Dendritic cell treated with granulocyte-macrophage colony-stimulating factor and Interleukin-4, amounts not matched to agents 40 ng/mL and 50 ng/mL, for 4 days (primary cell): ENCODE measurements around the gene SOX11.

ENCODE experiments used
- H3K27ac Mint-ChIP-seq: one replicate; pipeline ENCODE4 v1.8.0; 2022; ENCODE audit warnings: mild to moderate bottlenecking, mixed read lengths
- H3K27me3 Mint-ChIP-seq: one replicate; pipeline ENCODE4 v1.8.0; 2022; ENCODE audit warnings: mild to moderate bottlenecking, mixed read lengths
- H3K36me3 Mint-ChIP-seq: one replicate; pipeline ENCODE4 v1.8.0; 2022; ENCODE audit warnings: low read depth, mixed read lengths
- H3K4me1 Mint-ChIP-seq: one replicate; pipeline ENCODE4 v1.8.0; 2022; ENCODE audit warnings: low read depth, mixed read lengths
- H3K4me3 Mint-ChIP-seq: one replicate; pipeline ENCODE4 v1.8.0; 2022; ENCODE audit warnings: mild to moderate bottlenecking, moderate library complexity, mixed read lengths
- H3K9me3 Mint-ChIP-seq: one replicate; pipeline ENCODE4 v1.8.0; 2022; ENCODE audit warnings: mixed read lengths
- intact Hi-C: fragments of 100-400 bp; cut with micrococcal nuclease; formaldehyde crosslinking; loops from one replicate; pipeline ENCODE4 v1.15.0; 2022

The SOX11 gene

DNA sequence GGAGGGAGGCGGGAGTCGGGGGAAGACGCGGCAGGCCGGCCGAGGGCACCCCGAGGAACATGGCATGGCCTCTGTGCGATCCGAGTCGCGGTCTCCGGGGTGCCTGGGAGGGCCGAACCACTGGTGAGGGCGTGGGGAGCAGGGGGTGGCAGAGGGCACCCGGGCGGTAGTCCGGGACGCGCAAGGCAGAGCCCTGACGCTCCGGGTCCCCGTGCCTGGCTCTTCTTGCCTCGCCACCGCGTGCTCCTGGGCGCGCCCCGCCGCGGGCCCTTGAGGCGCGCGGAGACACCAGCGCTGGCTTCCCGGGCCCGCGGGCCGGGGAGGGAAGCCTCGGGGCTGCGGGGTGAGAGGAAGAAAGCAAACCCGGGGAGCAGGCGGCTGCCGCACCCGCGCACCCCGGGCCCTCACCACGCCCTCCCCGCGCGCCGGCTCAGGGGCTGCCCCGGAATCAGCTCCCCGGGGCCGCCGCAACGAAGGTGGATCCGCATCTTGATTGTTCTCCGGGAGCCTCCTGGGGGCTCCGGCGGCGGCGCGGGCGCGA lies 4.3 kb downstream of the SOX11 start:
- H3K27ac Mint-ChIP-seq, result no peak overlapping the region
- no peak overlapping the region for H3K4me3 Mint-ChIP-seq
- no peaks in the 10 kb centered on the region for H3K36me3 Mint-ChIP-seq
- peaks cover 5% of the 10 kb centered on the region for H3K4me1 Mint-ChIP-seq
- no peaks in the 10 kb centered on the region for H3K9me3 Mint-ChIP-seq
- peaks cover 75% of the 10 kb centered on the region for H3K27me3 Mint-ChIP-seq
- intact Hi-C loops, result no loop called here

DNA sequence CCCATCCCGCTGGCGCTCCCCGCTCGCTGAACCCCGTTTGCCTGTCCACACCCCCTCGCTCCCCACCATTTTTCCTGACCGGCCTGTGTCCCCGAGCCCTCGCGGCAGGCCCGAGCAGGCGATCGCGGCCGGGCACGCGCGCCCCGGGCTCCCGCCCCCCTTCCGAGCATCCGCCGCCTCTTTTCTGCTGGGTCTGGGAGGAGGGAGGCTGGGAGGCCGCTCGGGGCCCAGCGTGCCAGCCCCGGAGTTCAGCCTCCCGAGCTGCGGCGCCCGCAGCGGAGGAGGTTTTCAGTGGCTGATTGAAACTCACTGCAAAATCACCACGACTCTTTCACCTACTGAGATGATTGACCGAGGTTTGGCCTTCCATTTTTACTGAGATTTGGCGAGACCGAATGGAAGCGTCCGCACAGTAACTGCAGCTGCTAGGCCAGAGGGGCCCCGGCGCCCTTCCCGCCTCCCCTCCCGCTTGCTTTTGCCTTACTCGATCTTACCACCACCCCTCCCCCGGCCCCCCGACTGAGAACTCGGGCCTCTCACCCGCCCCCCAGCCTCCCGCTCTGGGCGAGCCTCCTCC lies 4.8 kb downstream of the SOX11 start:
- no peaks in the 10 kb centered on the region for H3K36me3 Mint-ChIP-seq
- peaks cover 5% of the 10 kb centered on the region for H3K4me1 Mint-ChIP-seq
- H3K9me3 Mint-ChIP-seq, result no peaks in the 10 kb centered on the region
- peaks cover 73% of the 10 kb centered on the region for H3K27me3 Mint-ChIP-seq
- H3K4me3 Mint-ChIP-seq, result no peak overlapping the region
- intact Hi-C loops, result no loop called here
- no peak overlapping the region for H3K27ac Mint-ChIP-seq

DNA sequence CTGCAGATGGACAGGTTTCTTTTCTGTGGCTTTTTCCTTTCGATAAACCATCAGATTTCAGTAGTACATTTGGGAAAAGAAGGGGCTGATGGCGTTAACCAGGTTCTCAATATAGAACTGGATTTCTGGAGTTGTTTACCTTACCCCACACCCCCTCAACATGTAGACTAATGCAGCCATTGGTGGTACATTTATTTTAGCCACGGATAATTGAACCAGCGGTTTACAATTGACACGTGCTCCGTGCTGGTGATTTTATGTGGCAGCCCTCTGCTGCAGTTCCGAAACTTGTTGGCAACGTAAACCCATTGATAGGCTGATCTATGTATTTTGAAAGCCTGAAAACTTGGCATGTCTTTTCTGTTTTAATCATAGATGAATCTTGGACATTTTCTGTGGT lies 5.4 kb downstream of the SOX11 start:
- no peaks in the 10 kb centered on the region for H3K36me3 Mint-ChIP-seq
- intact Hi-C loops, result no loop called here
- H3K4me1 Mint-ChIP-seq, result peaks cover 5% of the 10 kb centered on the region
- no peaks in the 10 kb centered on the region for H3K9me3 Mint-ChIP-seq
- H3K27me3 Mint-ChIP-seq, result peaks cover 70% of the 10 kb centered on the region
- H3K4me3 Mint-ChIP-seq, result no peak overlapping the region
- no peak overlapping the region for H3K27ac Mint-ChIP-seq

DNA sequence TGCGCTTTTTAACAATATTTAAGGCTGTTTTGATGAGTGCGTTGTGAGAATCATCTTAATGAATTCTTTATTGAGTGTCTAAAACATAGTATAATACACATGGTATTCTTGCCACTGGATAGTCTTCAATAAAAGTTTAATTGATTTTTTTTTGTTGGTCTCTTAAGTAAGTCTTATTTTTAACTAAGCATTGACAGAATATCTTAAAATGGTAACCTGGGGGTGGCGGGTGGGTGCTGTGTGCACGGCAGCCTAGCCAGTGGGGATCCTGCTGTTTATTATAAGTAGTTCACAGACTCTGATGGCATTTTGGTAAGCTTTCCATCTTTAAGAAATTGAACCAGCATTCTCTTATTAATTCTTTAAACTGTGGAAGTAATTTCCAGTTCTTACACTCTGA lies 6.0 kb downstream of the SOX11 start:
- Mint-ChIP-seq H3K4me1 (peaks cover 5% of the 10 kb centered on the region), H3K9me3 (no peaks in the 10 kb centered on the region), H3K27me3 (peaks cover 67% of the 10 kb centered on the region), H3K36me3 (no peaks in the 10 kb centered on the region), H3K27ac (no peak overlapping the region), H3K4me3 (no peak overlapping the region)
- intact Hi-C loops, result no loop called here

DNA sequence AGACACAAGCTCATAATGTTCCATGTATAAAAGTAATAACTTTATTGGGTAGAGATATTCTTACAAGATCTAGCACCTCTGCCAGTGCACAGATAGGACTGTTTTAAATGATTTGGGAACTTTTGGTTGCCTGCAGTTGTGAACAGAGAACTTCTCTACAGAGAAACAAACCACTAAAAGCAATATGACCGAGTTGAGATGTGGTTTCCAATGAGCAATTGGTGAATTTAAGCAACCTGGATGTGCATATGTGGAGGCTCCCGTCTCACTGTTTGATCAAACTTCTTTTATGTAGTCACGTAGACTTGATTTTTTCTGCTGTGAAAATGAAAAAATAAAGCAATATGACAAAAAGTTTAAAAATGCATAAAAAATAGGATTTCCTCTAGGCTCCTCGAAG lies 7.8 kb downstream of the SOX11 start:
- Mint-ChIP-seq H3K27me3 (peaks cover 51% of the 10 kb centered on the region), H3K4me1 (peaks cover 5% of the 10 kb centered on the region), H3K27ac (no peak overlapping the region), H3K4me3 (no peak overlapping the region), H3K36me3 (no peaks in the 10 kb centered on the region), H3K9me3 (no peaks in the 10 kb centered on the region)
- intact Hi-C loops, result no loop called here

DNA sequence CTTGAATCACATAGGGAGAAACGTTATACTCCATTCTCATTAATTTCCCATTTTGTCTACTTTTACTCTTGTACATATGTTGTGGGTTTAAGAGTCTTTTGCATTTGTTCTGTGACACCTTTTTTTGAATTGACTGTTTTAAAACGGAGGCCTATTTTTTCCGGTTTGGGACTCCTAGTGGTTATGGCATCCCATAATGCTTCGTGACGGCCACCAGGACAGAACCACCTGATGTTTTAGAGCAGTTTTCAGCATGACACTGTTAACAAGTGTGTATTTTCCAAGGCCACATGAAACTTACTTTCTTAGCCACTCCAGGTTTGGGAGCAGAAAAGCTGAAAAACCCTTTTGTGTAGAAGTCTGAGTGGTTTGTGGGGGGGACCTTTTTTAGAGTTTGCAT lies 8.4 kb downstream of the SOX11 start:
- Mint-ChIP-seq H3K4me3 (no peak overlapping the region), H3K9me3 (no peaks in the 10 kb centered on the region), H3K27ac (no peak overlapping the region), H3K4me1 (peaks cover 5% of the 10 kb centered on the region), H3K36me3 (no peaks in the 10 kb centered on the region), H3K27me3 (peaks cover 45% of the 10 kb centered on the region)
- intact Hi-C loops, result no loop called here

DNA sequence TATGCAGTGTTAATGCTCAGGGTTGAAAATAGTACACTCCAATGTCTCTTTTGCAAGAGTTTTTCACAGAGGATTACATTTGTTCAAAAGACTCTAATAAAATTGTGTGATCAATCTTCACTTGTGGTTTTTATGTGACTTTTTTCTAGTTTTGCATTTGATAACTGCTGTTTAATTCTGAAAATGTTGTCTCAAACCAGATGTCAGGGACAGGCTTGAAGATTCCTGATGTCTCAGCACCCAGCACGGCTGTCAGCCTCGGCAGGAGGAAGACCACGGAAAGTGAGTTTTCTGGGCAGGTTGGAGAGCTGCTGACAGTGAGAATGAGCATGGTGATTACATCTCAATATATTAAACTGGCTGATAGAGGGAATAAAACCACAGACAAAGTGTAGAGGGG lies 9.1 kb downstream of the SOX11 start:
- intact Hi-C loops, result no loop called here
- no peak overlapping the region for H3K27ac Mint-ChIP-seq
- no peaks in the 10 kb centered on the region for H3K36me3 Mint-ChIP-seq
- peaks cover under 1% of the 10 kb centered on the region for H3K4me1 Mint-ChIP-seq
- H3K9me3 Mint-ChIP-seq, result no peaks in the 10 kb centered on the region
- H3K4me3 Mint-ChIP-seq, result no peak overlapping the region
- peaks cover 38% of the 10 kb centered on the region for H3K27me3 Mint-ChIP-seq

DNA sequence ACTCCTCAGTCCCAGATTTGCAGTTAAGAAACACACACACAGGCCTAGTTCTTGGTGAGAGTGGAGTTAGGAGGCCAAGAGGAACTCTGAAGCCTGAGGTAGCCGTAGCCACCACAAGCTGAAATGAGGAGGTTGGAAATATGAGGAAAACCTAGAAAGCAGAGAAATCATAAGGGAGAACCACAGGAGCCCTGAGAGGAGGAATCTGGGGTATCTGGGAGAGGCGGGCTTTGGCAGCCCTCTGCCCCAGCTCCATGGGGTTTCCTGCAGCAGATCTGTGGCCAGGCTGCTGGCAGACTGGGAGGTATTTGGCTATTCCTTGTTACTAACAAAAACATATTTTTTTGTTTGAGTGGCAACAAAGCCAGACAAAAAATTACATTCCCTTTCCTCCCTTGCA lies 11.0 kb downstream of the SOX11 start:
- H3K27me3 Mint-ChIP-seq, result peaks cover 22% of the 10 kb centered on the region
- no peaks in the 10 kb centered on the region for H3K9me3 Mint-ChIP-seq
- intact Hi-C loops, result no loop called here
- no peaks in the 10 kb centered on the region for H3K36me3 Mint-ChIP-seq
- H3K4me1 Mint-ChIP-seq, result no peaks in the 10 kb centered on the region
- no peak overlapping the region for H3K27ac Mint-ChIP-seq
- no peak overlapping the region for H3K4me3 Mint-ChIP-seq

DNA sequence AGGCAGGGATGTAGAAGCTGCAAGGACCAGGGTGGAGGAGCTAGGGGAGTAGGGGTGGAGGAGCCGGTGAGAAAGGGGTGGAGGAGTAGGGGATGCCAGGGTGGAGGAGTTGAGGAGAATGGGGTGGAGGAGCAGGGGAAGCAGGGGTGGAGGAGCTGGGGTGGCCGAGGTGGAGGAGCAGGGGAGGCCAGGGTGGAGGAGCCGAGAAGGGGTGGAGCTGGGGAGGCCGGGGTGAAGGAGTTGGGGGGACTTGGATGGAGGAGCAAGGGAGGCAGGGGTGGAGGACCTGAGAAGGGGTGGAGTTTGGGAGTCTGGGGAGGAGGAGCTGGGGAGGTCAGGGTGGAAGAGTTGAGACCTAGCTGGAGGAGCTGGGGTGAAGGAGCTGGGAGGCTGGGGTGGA lies 13.3 kb downstream of the SOX11 start:
- no peaks in the 10 kb centered on the region for H3K36me3 Mint-ChIP-seq
- no peak overlapping the region for H3K4me3 Mint-ChIP-seq
- H3K27ac Mint-ChIP-seq, result no peak overlapping the region
- peaks cover 9% of the 10 kb centered on the region for H3K27me3 Mint-ChIP-seq
- H3K4me1 Mint-ChIP-seq, result no peaks in the 10 kb centered on the region
- H3K9me3 Mint-ChIP-seq, result no peaks in the 10 kb centered on the region
- intact Hi-C loops, result no loop called here

DNA sequence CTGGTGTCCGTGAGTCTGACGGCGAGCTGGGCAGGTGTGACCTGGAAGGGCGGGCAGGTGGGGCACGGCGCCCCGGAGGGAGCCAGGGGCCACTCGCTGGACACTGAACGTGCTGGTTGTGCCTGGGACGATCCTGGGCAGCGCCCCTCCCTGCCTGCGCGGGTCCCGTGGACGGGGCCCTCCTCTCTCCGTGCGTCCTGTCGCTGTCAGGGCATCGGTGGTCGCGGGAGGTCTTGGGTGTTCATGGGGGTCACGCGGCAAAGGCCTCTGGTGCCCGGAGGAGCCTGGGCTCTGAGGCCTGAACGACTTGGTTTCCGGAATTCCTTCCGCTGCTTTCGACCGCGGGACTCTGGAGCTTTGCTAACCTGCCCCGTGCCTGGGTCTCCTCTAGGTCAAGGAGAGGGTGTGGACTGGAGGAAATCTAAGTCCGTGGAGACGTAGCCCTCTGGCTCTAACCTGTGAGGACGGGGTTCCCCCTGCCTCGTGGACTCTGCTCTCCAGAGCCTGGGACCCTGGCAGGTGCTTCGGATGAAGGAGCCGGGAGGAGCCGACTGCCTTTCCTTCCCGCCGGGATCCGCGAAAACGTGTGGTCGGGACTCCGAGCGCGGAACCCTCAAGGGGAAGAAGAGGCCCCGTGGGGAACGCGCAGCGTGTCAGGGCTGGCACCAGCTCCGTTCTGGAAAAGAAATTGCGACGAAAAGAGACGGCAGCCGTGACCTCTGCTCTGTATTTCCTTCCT lies 14.7 kb downstream of the SOX11 start:
- intact Hi-C loops, result no loop called here
- H3K36me3 Mint-ChIP-seq, result no peaks in the 10 kb centered on the region
- H3K27ac Mint-ChIP-seq, result no peak overlapping the region
- no peak overlapping the region for H3K4me3 Mint-ChIP-seq
- no peaks in the 10 kb centered on the region for H3K4me1 Mint-ChIP-seq
- peaks cover 3% of the 10 kb centered on the region for H3K27me3 Mint-ChIP-seq
- no peaks in the 10 kb centered on the region for H3K9me3 Mint-ChIP-seq

DNA sequence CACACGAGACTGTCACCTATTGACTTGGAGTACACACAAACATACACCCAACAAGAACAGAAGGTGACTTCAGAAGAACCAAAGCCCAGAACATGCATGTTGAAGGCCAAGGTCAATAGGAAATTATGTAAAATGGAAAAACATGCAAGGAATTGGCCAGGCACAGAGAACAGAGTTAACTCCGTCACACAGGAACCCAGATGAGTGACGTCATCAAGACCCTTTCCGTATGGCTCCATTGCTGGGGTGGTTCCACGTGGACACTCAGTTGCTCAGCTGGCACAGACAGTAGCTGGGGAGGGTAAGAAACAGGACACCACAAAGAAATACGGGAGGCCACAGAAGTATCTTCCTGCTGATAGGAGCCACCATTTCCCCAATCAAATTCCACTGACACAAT lies 18.4 kb downstream of the SOX11 start:
- H3K27me3 Mint-ChIP-seq, result no peaks in the 10 kb centered on the region
- no peaks in the 10 kb centered on the region for H3K36me3 Mint-ChIP-seq
- intact Hi-C loops, result no loop called here

DNA sequence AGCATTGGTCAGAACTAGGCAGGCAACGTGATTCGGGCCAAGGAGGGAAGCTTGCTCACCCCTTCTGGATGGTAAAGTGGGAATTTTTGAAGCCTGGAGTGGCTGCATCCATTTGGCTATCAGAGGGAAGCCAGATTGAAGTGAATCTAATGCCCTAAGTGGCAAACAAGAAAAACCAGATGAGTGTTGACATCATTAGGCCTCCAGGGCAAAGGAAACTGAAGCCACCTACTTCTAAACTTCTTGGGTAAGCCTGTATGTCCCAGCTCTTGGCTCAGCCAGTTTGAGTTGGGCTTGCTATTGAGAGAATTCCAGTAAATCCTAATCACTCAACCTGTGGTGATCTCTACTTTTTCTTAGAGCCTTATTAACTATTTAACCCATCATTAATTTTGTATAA lies 20.9 kb downstream of the SOX11 start:
- intact Hi-C loops, result no loop called here
- H3K27me3 Mint-ChIP-seq, result no peaks in the 10 kb centered on the region
- H3K36me3 Mint-ChIP-seq, result no peaks in the 10 kb centered on the region
- H3K9me3 Mint-ChIP-seq, result no peaks in the 10 kb centered on the region
- no peaks in the 10 kb centered on the region for H3K4me1 Mint-ChIP-seq
- H3K4me3 Mint-ChIP-seq, result no peak overlapping the region
- no peak overlapping the region for H3K27ac Mint-ChIP-seq

More for the DNA sequence above, 18.4 kb downstream of the SOX11 start:
- H3K27ac Mint-ChIP-seq, result no peak overlapping the region
- no peaks in the 10 kb centered on the region for H3K4me1 Mint-ChIP-seq
- no peak overlapping the region for H3K4me3 Mint-ChIP-seq
- H3K9me3 Mint-ChIP-seq, result no peaks in the 10 kb centered on the region

DNA sequence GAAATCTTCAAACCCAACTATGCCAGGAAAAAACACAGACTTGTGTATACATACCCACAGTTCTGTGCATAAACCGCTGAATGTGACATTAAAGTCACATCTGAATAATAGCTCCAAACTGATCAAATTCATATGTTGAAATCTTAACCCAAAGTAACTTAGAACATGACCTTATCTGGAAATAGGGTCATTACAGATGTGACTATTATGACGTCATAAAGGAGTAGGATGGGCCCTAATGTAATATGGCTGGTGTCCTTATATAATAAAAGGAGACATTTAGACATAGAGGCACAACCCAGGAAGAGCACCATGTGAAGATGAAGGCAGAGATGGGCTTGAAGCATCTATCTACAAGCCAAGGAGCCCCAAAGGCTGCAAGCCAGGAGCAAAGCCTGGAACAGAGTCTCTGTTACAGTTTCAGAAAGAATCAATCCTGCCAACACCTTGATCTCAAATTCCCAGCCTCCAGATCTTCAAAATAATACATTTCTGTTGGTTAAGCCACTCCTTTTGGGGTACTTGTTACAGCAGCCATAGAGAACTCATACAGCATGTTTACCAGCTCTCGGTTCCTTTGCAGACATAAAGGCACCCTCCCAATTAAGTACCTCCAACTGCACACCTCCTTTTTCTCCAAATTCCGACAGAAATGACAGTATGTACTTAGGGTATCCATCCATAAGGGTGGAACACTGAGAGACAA lies 27.6 kb downstream of the SOX11 start:
- peaks cover 11% of the 10 kb centered on the region for H3K9me3 Mint-ChIP-seq
- H3K27ac Mint-ChIP-seq, result no peak overlapping the region

DNA sequence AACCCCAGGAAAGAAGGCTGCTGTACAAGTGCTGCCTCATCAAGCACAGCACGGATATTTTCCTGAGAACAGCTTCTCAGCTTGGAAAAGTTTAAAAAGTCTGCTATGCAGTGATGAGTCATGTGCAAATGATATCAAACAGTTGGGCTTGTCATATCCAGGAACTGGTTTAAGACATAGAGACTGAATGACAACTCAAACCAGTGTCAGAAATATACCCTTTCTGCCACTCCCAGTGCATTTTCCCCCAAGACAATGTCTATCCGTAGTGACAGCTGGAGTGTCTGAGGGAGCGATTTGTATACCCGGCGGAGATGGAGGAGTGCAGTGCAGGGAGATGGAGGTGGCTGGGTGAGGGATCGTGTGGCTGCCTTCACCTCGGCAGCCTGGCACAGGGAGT lies 28.2 kb downstream of the SOX11 start:
- Mint-ChIP-seq H3K9me3 (peaks cover 11% of the 10 kb centered on the region), H3K27ac (no peak overlapping the region), H3K4me1 (no peaks in the 10 kb centered on the region), H3K4me3 (no peak overlapping the region), H3K36me3 (no peaks in the 10 kb centered on the region), H3K27me3 (peaks cover 4% of the 10 kb centered on the region)
- intact Hi-C loops, result no loop called here

More for the DNA sequence above, 27.6 kb downstream of the SOX11 start:
- intact Hi-C loops, result no loop called here
- no peaks in the 10 kb centered on the region for H3K27me3 Mint-ChIP-seq
- H3K4me3 Mint-ChIP-seq, result no peak overlapping the region
- no peaks in the 10 kb centered on the region for H3K4me1 Mint-ChIP-seq
- H3K36me3 Mint-ChIP-seq, result no peaks in the 10 kb centered on the region
